ENCODE data around the gene EIF2S2.

DNA sequence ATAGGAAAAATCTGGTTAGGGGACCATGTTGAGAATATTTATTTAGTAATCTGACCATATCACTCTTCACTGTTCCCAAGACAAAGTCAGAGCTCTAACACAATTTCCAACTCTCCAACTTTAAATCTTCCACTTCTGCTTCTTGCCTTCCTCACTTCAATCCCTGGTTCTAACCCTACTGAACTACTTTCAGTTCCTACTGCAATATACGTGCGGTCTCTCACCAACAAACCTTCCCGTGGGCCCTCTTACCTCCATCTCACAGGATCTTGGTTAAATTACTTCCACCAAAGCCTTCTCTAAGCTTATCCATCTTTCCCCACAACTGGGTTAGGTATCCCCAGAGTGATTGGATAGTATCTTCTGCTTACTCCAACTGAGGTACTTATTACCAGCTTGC, 8.0 kb downstream of the EIF2S2 start:
- TF ChIP-seq, protein P1, sequence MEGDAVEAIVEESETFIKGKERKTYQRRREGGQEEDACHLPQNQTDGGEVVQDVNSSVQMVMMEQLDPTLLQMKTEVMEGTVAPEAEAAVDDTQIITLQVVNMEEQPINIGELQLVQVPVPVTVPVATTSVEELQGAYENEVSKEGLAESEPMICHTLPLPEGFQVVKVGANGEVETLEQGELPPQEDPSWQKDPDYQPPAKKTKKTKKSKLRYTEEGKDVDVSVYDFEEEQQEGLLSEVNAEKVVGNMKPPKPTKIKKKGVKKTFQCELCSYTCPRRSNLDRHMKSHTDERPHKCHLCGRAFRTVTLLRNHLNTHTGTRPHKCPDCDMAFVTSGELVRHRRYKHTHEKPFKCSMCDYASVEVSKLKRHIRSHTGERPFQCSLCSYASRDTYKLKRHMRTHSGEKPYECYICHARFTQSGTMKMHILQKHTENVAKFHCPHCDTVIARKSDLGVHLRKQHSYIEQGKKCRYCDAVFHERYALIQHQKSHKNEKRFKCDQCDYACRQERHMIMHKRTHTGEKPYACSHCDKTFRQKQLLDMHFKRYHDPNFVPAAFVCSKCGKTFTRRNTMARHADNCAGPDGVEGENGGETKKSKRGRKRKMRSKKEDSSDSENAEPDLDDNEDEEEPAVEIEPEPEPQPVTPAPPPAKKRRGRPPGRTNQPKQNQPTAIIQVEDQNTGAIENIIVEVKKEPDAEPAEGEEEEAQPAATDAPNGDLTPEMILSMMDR (IDR thresholded peaks at IDR 0.05 in 2 of 3, conservative IDR thresholded peaks at IDR 0.05 in 1 of 3; ENCODE audit: borderline replicate concordance in 1 of 3, insufficient read depth in 1 of 3, low read depth in 2 of 3, low read length in 2 of 3) = no peak
- TF ChIP-seq SIN3A (IDR thresholded peaks at IDR 0.05; ENCODE audit: low read depth) (no peak), EZH2 (IDR thresholded peaks at IDR 0.05) (no peak)

All from HCT116 (cell line).